Measurements from ENCODE around the gene SYT7. TPM values are rescaled to one million over a fixed set of nuclear protein-coding genes. Genes with fewer than 3 reads are reported as not detected.

Gene SYT7
- polyA plus RNA-seq, 1 experiment = 0.04 TPM

- POLR2A ChIA-PET = no interaction called here
- no peak overlapping the region for H3K4me3 ChIP-seq (ENCODE audit: low read depth, low read length)
- peak; percentile 92 for TF ChIP-seq CTCF (IDR thresholded peaks at IDR 0.05; ENCODE audit: insufficient read depth, low read depth, low read length)
- no peak for DNase-seq (ENCODE audit: low read depth)
- CTCF ChIA-PET = interaction anchor here (0.7 to 11.6 kb wide), 35 partner anchors 9 to 193 kb away, joined by 3 to 84 read pairs (median 5); partner anchors contain the start of gene LRRC10B
- H3K36me3 ChIP-seq (ENCODE audit: control insufficient read depth, insufficient read depth, low read length) = no peaks in the 10 kb centered on the region
- H3K27me3 ChIP-seq (ENCODE audit: control insufficient read depth, insufficient read depth, low read length) = peaks cover 3% of the 10 kb centered on the region
Observed at GRCh38 chr11:61627850-61628661, 47.2 kb upstream of the SYT7 start.

- CTCF ChIA-PET = interaction anchor here (0.7 to 11.6 kb wide), 22 partner anchors 8 to 191 kb away, joined by 3 to 84 read pairs (median 6); a partner anchor contains a TSS
Observed at GRCh38 chr11:61626580-61627380, 45.9 kb upstream of the SYT7 start.

GRCh38 chr11:61625525-61625924, 44.6 kb upstream of the SYT7 start:
- Histone ChIP-seq H3K4me3 (ENCODE audit: low read depth, low read length) (no peak overlapping the region), H3K27me3 (ENCODE audit: control insufficient read depth, insufficient read depth, low read length) (peaks cover 5% of the 10 kb centered on the region), H3K36me3 (ENCODE audit: control insufficient read depth, insufficient read depth, low read length) (no peaks in the 10 kb centered on the region)
- ChIA-PET CTCF (interaction anchor here (1.2 to 11.6 kb wide), 3 partner anchors 13 to 179 kb away, joined by 4 to 84 read pairs (median 15); no protein-coding TSS in a partner anchor), POLR2A (interaction anchor here (0.6 kb wide), 1 partner anchor 49 kb away, joined by 5 read pairs; no protein-coding TSS in a partner anchor)
- DNase-seq (ENCODE audit: low read depth) = no peak
- TF ChIP-seq CTCF (IDR thresholded peaks at IDR 0.05; ENCODE audit: insufficient read depth, low read depth, low read length) = no peak

More at GRCh38 chr11:61626580-61627380, 45.9 kb upstream of the SYT7 start:
- no peak for TF ChIP-seq CTCF (IDR thresholded peaks at IDR 0.05; ENCODE audit: insufficient read depth, low read depth, low read length)
- H3K27me3 ChIP-seq (ENCODE audit: control insufficient read depth, insufficient read depth, low read length) = peaks cover 5% of the 10 kb centered on the region
- POLR2A ChIA-PET = no interaction called here
- no peak overlapping the region for H3K4me3 ChIP-seq (ENCODE audit: low read depth, low read length)
- H3K36me3 ChIP-seq (ENCODE audit: control insufficient read depth, insufficient read depth, low read length) = no peaks in the 10 kb centered on the region
- DNase-seq (ENCODE audit: low read depth) = no peak

- Histone ChIP-seq H3K27me3 (ENCODE audit: control insufficient read depth, insufficient read depth, low read length) (peaks cover 10% of the 10 kb centered on the region), H3K4me3 (ENCODE audit: low read depth, low read length) (no peak overlapping the region), H3K36me3 (ENCODE audit: control insufficient read depth, insufficient read depth, low read length) (no peaks in the 10 kb centered on the region)
- ChIA-PET CTCF (interaction anchor here (1.3 to 1.6 kb wide), 2 partner anchors 8 to 34 kb away, joined by 3 read pairs; no protein-coding TSS in a partner anchor), POLR2A (no interaction called here)
- no peak for TF ChIP-seq CTCF (IDR thresholded peaks at IDR 0.05; ENCODE audit: insufficient read depth, low read depth, low read length)
- DNase-seq (ENCODE audit: low read depth) = no peak
Observed at GRCh38 chr11:61621917-61622585, 41.2 kb upstream of the SYT7 start.

All from BJ (cell line).